HepG2 (cell line): ENCODE data around the gene CDC20B. TPM values are rescaled to one million over a fixed set of nuclear protein-coding genes. Genes with fewer than 3 reads are reported as not detected.

Experiments used
- GPN1 ChIP-seq: sonication (generic); formaldehyde crosslinking; IDR thresholded peaks from 2 replicates; pipeline ENCODE4 v1.5.1; 2020; ENCODE audit warnings: missing genetic modification reagents, borderline replicate concordance
- IRF2 ChIP-seq: IDR thresholded peaks from 2 replicates; pipeline ENCODE4 v1.6.1; 2018; ENCODE audit warnings: missing genetic modification reagents, missing compliant biosample characterization
- ZKSCAN5 ChIP-seq: sonication (generic); formaldehyde crosslinking; IDR thresholded peaks from 2 replicates; pipeline ENCODE4 v1.5.1; 2020; ENCODE audit warnings: mild to moderate bottlenecking, missing genetic modification reagents
- ZNF274 ChIP-seq: sonication (generic); formaldehyde crosslinking; IDR thresholded peaks from 2 replicates; pipeline ENCODE4 v1.5.1; 2020; ENCODE audit warnings: mild to moderate bottlenecking, missing genetic modification reagents
- polyA plus RNA-seq, 8 experiments: library from polyadenylated mRNA; depleted of rRNA in 3 of 8; stranded (reverse) in 7 of 8; unstranded in 1 of 8; fragments of >200 nt; fragmentation: Illumina TruSeq in 4 of 8; extraction: Trizol in 4 of 8; gene quantifications; 2 replicates each; pipeline versions ENCODE4 v1.2.1 to v1.2.3, GENCODE V29; 2011 to 2016; ENCODE audit warnings: low read depth in 4 of 8, missing spikeins in 1 of 8, mixed read lengths in 1 of 8; ENCODE audit not compliant: insufficient read depth in 1 of 8
- total RNA-seq, 5 experiments: library from RNA; depleted of rRNA; stranded (reverse); fragments of >200 nt; fragmentation: Illumina TruSeq; extraction: Trizol; gene quantifications; 2 replicates each; pipeline ENCODE4 v1.2.3, GENCODE V29; 2016; ENCODE audit warnings: low read depth in 1 of 5
- TF ChIP-seq, protein P1 (sequence below): sonication (generic); formaldehyde crosslinking; IDR thresholded peaks from 2 replicates; pipeline ENCODE4 v1.4.0; 2020; ENCODE audit warnings: missing genetic modification reagents, borderline replicate concordance
- TF ChIP-seq, protein P2 (sequence below): sonication (generic); formaldehyde crosslinking; IDR thresholded peaks from 2 replicates; pipeline ENCODE4 v1.5.0; 2020; ENCODE audit warnings: mild to moderate bottlenecking, missing genetic modification reagents
- TF ChIP-seq, protein P3 (sequence below): sonication (generic); formaldehyde crosslinking; IDR thresholded peaks from 2 replicates; pipeline ENCODE4 v1.4.0; 2020; ENCODE audit warnings: missing genetic modification reagents, borderline replicate concordance
- TF ChIP-seq, protein P4 (sequence below): sonication (generic); formaldehyde crosslinking; IDR thresholded peaks from 2 replicates; pipeline ENCODE4 v1.5.1; 2020; ENCODE audit warnings: mild to moderate bottlenecking, missing genetic modification reagents, borderline replicate concordance

The CDC20B gene
- total and polyA plus RNA-seq, 2 of the 13 experiments (the other 11 are each of a cell fraction or from before 2014, with no cell fraction given) = not detected

DNA sequence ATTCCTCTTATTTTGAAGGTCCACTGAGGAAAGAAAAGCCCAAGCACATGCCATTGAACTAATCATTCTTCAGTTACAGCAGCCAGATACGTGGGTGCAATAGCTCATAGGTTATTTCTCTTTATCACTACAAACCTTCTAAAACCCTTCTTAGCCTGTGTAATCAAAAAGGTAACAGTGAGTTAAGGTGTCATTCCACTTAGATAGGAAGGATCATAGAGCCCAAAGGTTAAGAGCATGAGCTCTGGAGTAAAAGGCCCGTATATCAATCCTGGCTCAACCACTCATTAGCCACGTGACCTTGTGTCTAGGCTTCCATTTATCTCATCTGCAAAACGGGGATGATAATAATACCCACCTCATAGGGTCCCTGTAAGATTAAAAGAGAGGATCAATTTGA lies 10.3 kb downstream of the CDC20B start (continued):
- TF ChIP-seq, protein P1, sequence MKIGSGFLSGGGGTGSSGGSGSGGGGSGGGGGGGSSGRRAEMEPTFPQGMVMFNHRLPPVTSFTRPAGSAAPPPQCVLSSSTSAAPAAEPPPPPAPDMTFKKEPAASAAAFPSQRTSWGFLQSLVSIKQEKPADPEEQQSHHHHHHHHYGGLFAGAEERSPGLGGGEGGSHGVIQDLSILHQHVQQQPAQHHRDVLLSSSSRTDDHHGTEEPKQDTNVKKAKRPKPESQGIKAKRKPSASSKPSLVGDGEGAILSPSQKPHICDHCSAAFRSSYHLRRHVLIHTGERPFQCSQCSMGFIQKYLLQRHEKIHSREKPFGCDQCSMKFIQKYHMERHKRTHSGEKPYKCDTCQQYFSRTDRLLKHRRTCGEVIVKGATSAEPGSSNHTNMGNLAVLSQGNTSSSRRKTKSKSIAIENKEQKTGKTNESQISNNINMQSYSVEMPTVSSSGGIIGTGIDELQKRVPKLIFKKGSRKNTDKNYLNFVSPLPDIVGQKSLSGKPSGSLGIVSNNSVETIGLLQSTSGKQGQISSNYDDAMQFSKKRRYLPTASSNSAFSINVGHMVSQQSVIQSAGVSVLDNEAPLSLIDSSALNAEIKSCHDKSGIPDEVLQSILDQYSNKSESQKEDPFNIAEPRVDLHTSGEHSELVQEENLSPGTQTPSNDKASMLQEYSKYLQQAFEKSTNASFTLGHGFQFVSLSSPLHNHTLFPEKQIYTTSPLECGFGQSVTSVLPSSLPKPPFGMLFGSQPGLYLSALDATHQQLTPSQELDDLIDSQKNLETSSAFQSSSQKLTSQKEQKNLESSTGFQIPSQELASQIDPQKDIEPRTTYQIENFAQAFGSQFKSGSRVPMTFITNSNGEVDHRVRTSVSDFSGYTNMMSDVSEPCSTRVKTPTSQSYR (CRISPR knock-in tag) = no peak
- TF ChIP-seq ZNF274 (no peak), ZKSCAN5 (CRISPR knock-in tag) (no peak), IRF2 (CRISPR knock-in tag) (no peak), GPN1 (CRISPR knock-in tag) (no peak)
- TF ChIP-seq, protein P2, sequence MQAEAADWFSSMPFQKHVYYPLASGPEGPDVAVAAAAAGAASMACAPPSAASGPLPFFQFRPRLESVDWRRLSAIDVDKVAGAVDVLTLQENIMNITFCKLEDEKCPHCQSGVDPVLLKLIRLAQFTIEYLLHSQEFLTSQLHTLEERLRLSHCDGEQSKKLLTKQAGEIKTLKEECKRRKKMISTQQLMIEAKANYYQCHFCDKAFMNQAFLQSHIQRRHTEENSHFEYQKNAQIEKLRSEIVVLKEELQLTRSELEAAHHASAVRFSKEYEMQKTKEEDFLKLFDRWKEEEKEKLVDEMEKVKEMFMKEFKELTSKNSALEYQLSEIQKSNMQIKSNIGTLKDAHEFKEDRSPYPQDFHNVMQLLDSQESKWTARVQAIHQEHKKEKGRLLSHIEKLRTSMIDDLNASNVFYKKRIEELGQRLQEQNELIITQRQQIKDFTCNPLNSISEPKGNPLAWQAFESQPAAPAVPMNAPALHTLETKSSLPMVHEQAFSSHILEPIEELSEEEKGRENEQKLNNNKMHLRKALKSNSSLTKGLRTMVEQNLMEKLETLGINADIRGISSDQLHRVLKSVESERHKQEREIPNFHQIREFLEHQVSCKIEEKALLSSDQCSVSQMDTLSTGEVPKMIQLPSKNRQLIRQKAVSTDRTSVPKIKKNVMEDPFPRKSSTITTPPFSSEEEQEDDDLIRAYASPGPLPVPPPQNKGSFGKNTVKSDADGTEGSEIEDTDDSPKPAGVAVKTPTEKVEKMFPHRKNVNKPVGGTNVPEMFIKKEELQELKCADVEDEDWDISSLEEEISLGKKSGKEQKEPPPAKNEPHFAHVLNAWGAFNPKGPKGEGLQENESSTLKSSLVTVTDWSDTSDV = no peak
- TF ChIP-seq, protein P3, sequence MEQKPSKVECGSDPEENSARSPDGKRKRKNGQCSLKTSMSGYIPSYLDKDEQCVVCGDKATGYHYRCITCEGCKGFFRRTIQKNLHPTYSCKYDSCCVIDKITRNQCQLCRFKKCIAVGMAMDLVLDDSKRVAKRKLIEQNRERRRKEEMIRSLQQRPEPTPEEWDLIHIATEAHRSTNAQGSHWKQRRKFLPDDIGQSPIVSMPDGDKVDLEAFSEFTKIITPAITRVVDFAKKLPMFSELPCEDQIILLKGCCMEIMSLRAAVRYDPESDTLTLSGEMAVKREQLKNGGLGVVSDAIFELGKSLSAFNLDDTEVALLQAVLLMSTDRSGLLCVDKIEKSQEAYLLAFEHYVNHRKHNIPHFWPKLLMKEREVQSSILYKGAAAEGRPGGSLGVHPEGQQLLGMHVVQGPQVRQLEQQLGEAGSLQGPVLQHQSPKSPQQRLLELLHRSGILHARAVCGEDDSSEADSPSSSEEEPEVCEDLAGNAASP (CRISPR knock-in tag) = no peak
- TF ChIP-seq, protein P4, sequence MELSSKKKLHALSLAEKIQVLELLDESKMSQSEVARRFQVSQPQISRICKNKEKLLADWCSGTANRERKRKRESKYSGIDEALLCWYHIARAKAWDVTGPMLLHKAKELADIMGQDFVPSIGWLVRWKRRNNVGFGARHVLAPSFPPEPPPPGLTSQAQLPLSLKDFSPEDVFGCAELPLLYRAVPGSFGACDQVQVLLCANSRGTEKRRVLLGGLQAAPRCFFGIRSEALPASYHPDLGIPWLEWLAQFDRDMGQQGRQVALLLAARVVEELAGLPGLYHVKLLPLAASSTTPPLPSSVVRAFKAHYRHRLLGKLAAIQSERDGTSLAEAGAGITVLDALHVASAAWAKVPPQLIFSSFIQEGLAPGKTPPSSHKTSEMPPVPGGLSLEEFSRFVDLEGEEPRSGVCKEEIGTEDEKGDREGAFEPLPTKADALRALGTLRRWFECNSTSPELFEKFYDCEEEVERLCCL (CRISPR knock-in tag) = no peak
